Natural killer cell (primary cell): ENCODE results near the gene SAFB. TPM values are rescaled to one million over a fixed set of nuclear protein-coding genes. Genes with fewer than 3 reads are reported as not detected.
A peak's percentile ranks its signal among the peaks of the same experiment; 100 is the strongest.

Experiments used
- ATAC-seq, 3 donors: fragments of 150-1000 bp in 2 of 3; fragments of 200-7000 bp in 1 of 3; cut with Tn5 transposase; 1 replicate in 1 of 3; 2 replicates in 2 of 3; pipeline ENCODE4 v1.10.0; 2021; ENCODE audit warnings: mild to moderate bottlenecking in 2 of 3, moderate library complexity in 2 of 3
- DNase-seq, 2 donors: peaks; one replicate each; pipeline versions ENCODE4 v3.0.0 to v3.0.0-alpha.2; 2013 to 2021; ENCODE audit warnings: mixed read lengths in 1 of 2
- H3K27ac ChIP-seq: one replicate; pipeline ENCODE4 v1.5.1; 2013; ENCODE audit warnings: mild to moderate bottlenecking, low read length
- H3K27me3 ChIP-seq: one replicate; pipeline ENCODE4 v1.6.1; 2013; ENCODE audit warnings: low read length; ENCODE audit not compliant: control insufficient read depth, insufficient read depth
- H3K36me3 ChIP-seq: one replicate; pipeline ENCODE4 v1.6.1; 2013; ENCODE audit warnings: low read length; ENCODE audit not compliant: control insufficient read depth, insufficient read depth
- H3K4me1 ChIP-seq: one replicate; pipeline ENCODE4 v1.6.1; 2013; ENCODE audit warnings: low read length; ENCODE audit not compliant: control insufficient read depth, insufficient read depth
- H3K4me3 ChIP-seq: one replicate; pipeline ENCODE4 v1.5.1; 2013; ENCODE audit warnings: low read length
- H3K9me3 ChIP-seq: one replicate; pipeline ENCODE4 v1.6.1; 2013; ENCODE audit warnings: low read length; ENCODE audit not compliant: control insufficient read depth, insufficient read depth
- H3K27ac Mint-ChIP-seq, 2 donors: one replicate each; pipeline ENCODE4 v1.8.0; 2022; ENCODE audit warnings: mild to moderate bottlenecking in 2 of 2, mixed read lengths in 2 of 2, moderate library complexity in 1 of 2
- H3K27me3 Mint-ChIP-seq, 2 donors: one replicate each; pipeline ENCODE4 v1.8.0; 2022; ENCODE audit warnings: low read depth in 2 of 2, mixed read lengths in 2 of 2
- H3K36me3 Mint-ChIP-seq: one replicate; pipeline ENCODE4 v1.8.0; 2022; ENCODE audit warnings: mixed read lengths
- H3K4me1 Mint-ChIP-seq, 2 donors: one replicate each; pipeline ENCODE4 v1.8.0; 2022; ENCODE audit warnings: mixed read lengths in 2 of 2
- H3K4me3 Mint-ChIP-seq: one replicate; pipeline ENCODE4 v1.8.0; 2022; ENCODE audit warnings: mild to moderate bottlenecking, moderate library complexity, mixed read lengths
- H3K9me3 Mint-ChIP-seq, 2 donors: one replicate each; pipeline ENCODE4 v1.8.0; 2022; ENCODE audit warnings: mixed read lengths in 2 of 2
- WGBS: methylation state at CpG from one replicate; pipeline ENCODE4 v1.1.7; 2013; ENCODE audit warnings: missing lambda C conversion rate; ENCODE audit not compliant: insufficient coverage; 5-methylcytosine and 5-hydroxymethylcytosine counted together
- intact Hi-C: fragments of 100-400 bp; cut with micrococcal nuclease; formaldehyde crosslinking; loops from one replicate; pipeline ENCODE4 v1.14.2; 2022
- total RNA-seq, 4 donors: library from RNA; stranded (reverse); fragments of 120-200 nt in 1 of 4; gene quantifications; one replicate each; pipeline versions ENCODE4 v1.2.3 to v1.2.4, GENCODE V29; 2013 to 2022
- TF ChIP-seq, protein P1 (sequence below): fragments of 200-600 bp; IDR thresholded peaks from one replicate; pipeline ENCODE4 v1.8.0; 2022; ENCODE audit warnings: antibody characterized with exemption

The SAFB gene
- total RNA-seq, 3 donors from 2014 or later (not counting 1 experiment from before 2014, with no cell fraction given): 195 to 229 (median 207) TPM

DNA sequence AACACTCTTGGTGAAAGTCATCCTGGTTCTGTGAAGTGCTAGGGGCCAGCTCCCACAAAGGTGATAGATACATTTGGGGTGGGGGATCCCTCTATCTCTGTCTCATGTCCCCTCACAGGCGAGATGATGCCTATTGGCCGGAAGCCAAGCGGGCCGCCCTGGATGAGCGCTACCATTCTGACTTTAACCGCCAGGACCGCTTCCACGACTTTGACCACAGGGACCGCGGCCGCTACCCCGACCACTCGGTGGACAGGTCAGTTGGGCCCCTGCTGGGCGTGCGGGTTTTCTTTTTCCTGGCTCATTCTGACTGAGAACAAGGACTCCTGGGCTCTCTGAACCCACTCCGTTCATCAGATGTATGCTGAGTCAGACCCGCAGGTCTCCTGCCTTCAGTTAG, 41.0 kb downstream of the SAFB start:
- H3K4me3 Mint-ChIP-seq: no peak overlapping the region
- Histone ChIP-seq H3K36me3 (peaks cover 87% of the 10 kb centered on the region), H3K9me3 (no peaks in the 10 kb centered on the region), H3K27ac (no peak overlapping the region), H3K4me3 (no peak overlapping the region), H3K4me1 (no peaks in the 10 kb centered on the region), H3K27me3 (no peaks in the 10 kb centered on the region)
- no peaks in the 10 kb centered on the region for H3K9me3 Mint-ChIP-seq
- DNase-seq (no peak), ATAC-seq (no peak)
- peaks cover 10% of the 10 kb centered on the region for H3K36me3 Mint-ChIP-seq
- no peaks in the 10 kb centered on the region for H3K4me1 Mint-ChIP-seq
- H3K27ac Mint-ChIP-seq: no peak overlapping the region
- WGBS: 96% methylated on average over 17 of the region's 17 CpGs
- intact Hi-C loops: no loop called here
- H3K27me3 Mint-ChIP-seq: no peaks in the 10 kb centered on the region
- TF ChIP-seq, protein P1, sequence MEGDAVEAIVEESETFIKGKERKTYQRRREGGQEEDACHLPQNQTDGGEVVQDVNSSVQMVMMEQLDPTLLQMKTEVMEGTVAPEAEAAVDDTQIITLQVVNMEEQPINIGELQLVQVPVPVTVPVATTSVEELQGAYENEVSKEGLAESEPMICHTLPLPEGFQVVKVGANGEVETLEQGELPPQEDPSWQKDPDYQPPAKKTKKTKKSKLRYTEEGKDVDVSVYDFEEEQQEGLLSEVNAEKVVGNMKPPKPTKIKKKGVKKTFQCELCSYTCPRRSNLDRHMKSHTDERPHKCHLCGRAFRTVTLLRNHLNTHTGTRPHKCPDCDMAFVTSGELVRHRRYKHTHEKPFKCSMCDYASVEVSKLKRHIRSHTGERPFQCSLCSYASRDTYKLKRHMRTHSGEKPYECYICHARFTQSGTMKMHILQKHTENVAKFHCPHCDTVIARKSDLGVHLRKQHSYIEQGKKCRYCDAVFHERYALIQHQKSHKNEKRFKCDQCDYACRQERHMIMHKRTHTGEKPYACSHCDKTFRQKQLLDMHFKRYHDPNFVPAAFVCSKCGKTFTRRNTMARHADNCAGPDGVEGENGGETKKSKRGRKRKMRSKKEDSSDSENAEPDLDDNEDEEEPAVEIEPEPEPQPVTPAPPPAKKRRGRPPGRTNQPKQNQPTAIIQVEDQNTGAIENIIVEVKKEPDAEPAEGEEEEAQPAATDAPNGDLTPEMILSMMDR: no peak

DNA sequence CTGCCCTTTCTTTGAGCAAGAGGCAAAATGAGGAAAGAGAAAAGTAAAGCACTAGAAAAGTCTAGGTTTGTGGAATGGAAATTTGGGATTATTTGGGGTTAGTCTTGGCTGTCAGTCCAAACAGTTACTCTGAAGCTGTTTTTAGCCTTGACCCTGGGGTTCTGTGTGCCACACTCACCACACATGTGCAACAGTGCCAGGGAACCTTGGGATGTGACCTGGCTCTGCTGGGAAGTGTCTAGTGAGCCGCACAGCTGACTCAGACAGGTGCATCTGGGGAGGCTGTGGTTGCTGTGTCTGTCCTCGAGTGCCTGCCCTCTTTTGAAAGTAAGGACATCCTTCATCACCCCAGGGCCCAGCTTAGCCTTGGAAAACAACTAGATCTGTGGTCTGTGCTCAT, 41.6 kb downstream of the SAFB start:
- H3K4me3 ChIP-seq: no peak overlapping the region
- H3K36me3 Mint-ChIP-seq: peaks cover 10% of the 10 kb centered on the region
- H3K27me3 Mint-ChIP-seq: no peaks in the 10 kb centered on the region
- H3K27me3 ChIP-seq: no peaks in the 10 kb centered on the region
- peak overlapping the region in 1 of 2 donors; percentile 29 for H3K27ac Mint-ChIP-seq
- no peaks in the 10 kb centered on the region for H3K9me3 Mint-ChIP-seq
- no peak overlapping the region for H3K27ac ChIP-seq
- intact Hi-C loops: no loop called here
- H3K4me3 Mint-ChIP-seq: no peak overlapping the region
- peaks cover 88% of the 10 kb centered on the region for H3K36me3 ChIP-seq
- DNase-seq (no peak), ATAC-seq (no peak)
- H3K4me1 ChIP-seq: no peaks in the 10 kb centered on the region
- H3K9me3 ChIP-seq: no peaks in the 10 kb centered on the region
- H3K4me1 Mint-ChIP-seq: no peaks in the 10 kb centered on the region
- TF ChIP-seq, protein P1: no peak
- 94% methylated on average over 2 of the region's 2 CpGs for WGBS

DNA sequence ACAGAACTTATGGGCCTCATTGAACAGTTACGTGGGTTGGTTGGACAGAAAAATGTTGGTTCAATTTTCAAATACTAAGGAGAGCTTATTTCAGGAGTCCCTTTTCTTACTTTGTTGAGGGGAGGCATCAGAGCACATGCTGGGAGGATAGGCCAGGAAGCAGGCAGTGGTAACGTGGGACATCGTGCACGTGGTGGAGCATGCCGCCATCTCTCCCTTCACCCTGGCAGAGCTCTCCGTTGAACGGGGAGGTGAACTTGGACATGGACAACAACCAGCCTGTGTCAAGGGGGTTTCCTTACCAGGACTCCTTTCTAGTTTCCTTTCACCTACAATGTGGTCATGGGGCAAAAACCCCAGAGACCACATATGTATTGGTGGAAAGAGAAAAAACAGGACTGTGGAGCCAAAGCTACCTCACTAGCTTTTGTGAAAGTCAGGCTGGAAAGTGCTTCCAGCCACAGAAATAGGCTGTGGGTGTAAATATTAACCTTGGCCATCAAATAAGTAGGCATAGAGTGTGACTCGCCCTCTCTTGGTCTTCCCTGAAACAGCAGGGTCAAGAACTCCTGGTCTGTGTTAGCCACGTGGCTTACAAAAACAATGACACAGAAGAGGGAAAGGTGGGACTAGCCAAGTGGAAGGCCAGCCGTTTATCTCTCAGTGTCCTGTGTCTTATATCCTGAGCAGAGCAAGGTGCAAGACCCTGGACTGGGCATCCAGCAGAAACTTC, 43.1 kb downstream of the SAFB start:
- Mint-ChIP-seq H3K4me3 (no peak overlapping the region), H3K27ac (peak overlapping the region in 1 of 2 donors; percentile 64), H3K9me3 (no peaks in the 10 kb centered on the region), H3K4me1 (no peaks in the 10 kb centered on the region), H3K27me3 (no peaks in the 10 kb centered on the region), H3K36me3 (peaks cover 10% of the 10 kb centered on the region)
- Histone ChIP-seq H3K4me1 (no peaks in the 10 kb centered on the region), H3K36me3 (peaks cover 79% of the 10 kb centered on the region), H3K4me3 (no peak overlapping the region), H3K27me3 (no peaks in the 10 kb centered on the region), H3K9me3 (no peaks in the 10 kb centered on the region), H3K27ac (no peak overlapping the region)
- 87% methylated on average over 10 of the region's 10 CpGs for WGBS
- ATAC-seq (no peak), DNase-seq (no peak)
- intact Hi-C loops: no loop called here
- TF ChIP-seq, protein P1: no peak
